ENCODE results near the gene ELF1.
"Not testable (repeated sequence)": the region's sequence is repeated elsewhere in the genome, so short reads cannot be mapped to it uniquely, and the experiment has no call there.

Gene ELF1

GRCh38 chr13:40929883-40930282 is 89.2 kb downstream of the ELF1 start:
- H3K4me1 ChIP-seq (ENCODE audit: control insufficient read depth in 2 of 2, insufficient read depth in 1 of 2, low read depth in 1 of 2, low read length in 2 of 2); H2BK12ac ChIP-seq (ENCODE audit: low read length); H2AK5ac ChIP-seq (ENCODE audit: low read depth, low read length); H3K14ac ChIP-seq (ENCODE audit: low read length); H3K4ac ChIP-seq (ENCODE audit: low read length); H3K79me1 ChIP-seq (ENCODE audit: low read depth, low read length); H2BK5ac ChIP-seq (ENCODE audit: low read length); H2BK120ac ChIP-seq (ENCODE audit: low read depth, low read length); H3K27ac ChIP-seq (replicated peaks; ENCODE audit: low read length); H3K23ac ChIP-seq (ENCODE audit: low read depth, low read length, poor library complexity); H3K9me3 ChIP-seq (replicated peaks in 1 of 2; ENCODE audit: control insufficient read depth in 2 of 2, insufficient read depth in 1 of 2, low read depth in 1 of 2, low read length in 2 of 2); H3K9ac ChIP-seq (ENCODE audit: low read depth, low read length, poor library complexity); H4K91ac ChIP-seq (ENCODE audit: low read depth, low read length, poor library complexity); DNase-seq (ENCODE audit: low spot score); H3K36me3 ChIP-seq (replicated peaks in 1 of 2; ENCODE audit: control insufficient read depth in 2 of 2, insufficient read depth in 2 of 2, low read length in 2 of 2); H2BK15ac ChIP-seq (ENCODE audit: low read length); H3K4me3 ChIP-seq (ENCODE audit: low read length in 2 of 2); H3K18ac ChIP-seq (ENCODE audit: low read length); H3K4me2 ChIP-seq (ENCODE audit: insufficient read depth, low read length, poor library complexity, severe bottlenecking); H3K27me3 ChIP-seq (ENCODE audit: control insufficient read depth in 3 of 3, insufficient read depth in 3 of 3, low read depth in 1 of 3, low read length in 3 of 3); H4K8ac ChIP-seq (ENCODE audit: low read depth, low read length); H2AFZ ChIP-seq (ENCODE audit: low read length): not testable (repeated sequence)
- WGBS, 2 donors (ENCODE audit: extremely low coverage in 2 of 2, insufficient read length in 2 of 2, insufficient replicate concordance in 1 of 2) = no CpG with 5 or more reads among the region's 3 CpGs

- Histone ChIP-seq H2BK5ac (ENCODE audit: low read length) (no peak overlapping the region), H2BK15ac (ENCODE audit: low read length) (no peak overlapping the region), H3K4ac (ENCODE audit: low read length) (no peak overlapping the region), H3K27me3 (ENCODE audit: control insufficient read depth in 3 of 3, insufficient read depth in 3 of 3, low read depth in 1 of 3, low read length in 3 of 3) (no peaks in the 10 kb centered on the region), H3K27ac (replicated peaks; ENCODE audit: low read length) (no peak overlapping the region), H2BK12ac (ENCODE audit: low read length) (no peak overlapping the region), H3K36me3 (replicated peaks in 1 of 2; ENCODE audit: control insufficient read depth in 2 of 2, insufficient read depth in 2 of 2, low read length in 2 of 2) (peaks cover 0 to 6% of the 10 kb centered on the region in 2 donors), H3K79me1 (ENCODE audit: low read depth, low read length) (no peaks in the 10 kb centered on the region), H3K4me3 (ENCODE audit: low read length in 2 of 2) (no peak overlapping the region), H2AK5ac (ENCODE audit: low read depth, low read length) (no peak overlapping the region), H2AFZ (ENCODE audit: low read length) (no peak overlapping the region), H3K9ac (ENCODE audit: low read depth, low read length, poor library complexity) (no peak overlapping the region), H4K91ac (ENCODE audit: low read depth, low read length, poor library complexity) (no peak overlapping the region), H3K14ac (ENCODE audit: low read length) (no peak overlapping the region), H3K9me3 (replicated peaks in 1 of 2; ENCODE audit: control insufficient read depth in 2 of 2, insufficient read depth in 1 of 2, low read depth in 1 of 2, low read length in 2 of 2) (no peaks in the 10 kb centered on the region), H3K4me1 (ENCODE audit: control insufficient read depth in 2 of 2, insufficient read depth in 1 of 2, low read depth in 1 of 2, low read length in 2 of 2) (peaks cover 0 to 1% of the 10 kb centered on the region in 2 donors), H3K4me2 (ENCODE audit: insufficient read depth, low read length, poor library complexity, severe bottlenecking) (no peak overlapping the region), H3K23ac (ENCODE audit: low read depth, low read length, poor library complexity) (no peak overlapping the region), H2BK120ac (ENCODE audit: low read depth, low read length) (no peak overlapping the region), H3K18ac (ENCODE audit: low read length) (no peak overlapping the region), H4K8ac (ENCODE audit: low read depth, low read length) (no peak overlapping the region)
- DNase-seq (ENCODE audit: low spot score) = no peak
- no CpG with 5 or more reads among the region's 3 CpGs for WGBS, 2 donors (ENCODE audit: extremely low coverage in 2 of 2, insufficient read length in 2 of 2, insufficient replicate concordance in 1 of 2)
These were observed 90.1 kb downstream of the ELF1 start for GRCh38 chr13:40928980-40929379.

- no peak overlapping the region for H4K91ac ChIP-seq (ENCODE audit: low read depth, low read length, poor library complexity)
- no peak overlapping the region for H3K23ac ChIP-seq (ENCODE audit: low read depth, low read length, poor library complexity)
- H2BK15ac ChIP-seq (ENCODE audit: low read length) = no peak overlapping the region
- H3K27me3 ChIP-seq (ENCODE audit: control insufficient read depth in 3 of 3, insufficient read depth in 3 of 3, low read depth in 1 of 3, low read length in 3 of 3) = no peaks in the 10 kb centered on the region
- no peak overlapping the region for H3K14ac ChIP-seq (ENCODE audit: low read length)
- no peak overlapping the region for H2BK120ac ChIP-seq (ENCODE audit: low read depth, low read length)
- H3K4me2 ChIP-seq (ENCODE audit: insufficient read depth, low read length, poor library complexity, severe bottlenecking) = no peak overlapping the region
- H2AK5ac ChIP-seq (ENCODE audit: low read depth, low read length) = no peak overlapping the region
- H3K4ac ChIP-seq (ENCODE audit: low read length) = no peak overlapping the region
- no peak overlapping the region for H3K27ac ChIP-seq (replicated peaks; ENCODE audit: low read length)
- peaks cover 0 to 2% of the 10 kb centered on the region in 2 donors for H3K36me3 ChIP-seq (replicated peaks in 1 of 2; ENCODE audit: control insufficient read depth in 2 of 2, insufficient read depth in 2 of 2, low read length in 2 of 2)
- H3K9ac ChIP-seq (ENCODE audit: low read depth, low read length, poor library complexity) = no peak overlapping the region
- no peak overlapping the region for H3K4me3 ChIP-seq (ENCODE audit: low read length in 2 of 2)
- H2BK5ac ChIP-seq (ENCODE audit: low read length) = no peak overlapping the region
- no peaks in the 10 kb centered on the region for H3K4me1 ChIP-seq (ENCODE audit: control insufficient read depth in 2 of 2, insufficient read depth in 1 of 2, low read depth in 1 of 2, low read length in 2 of 2)
- no peaks in the 10 kb centered on the region for H3K9me3 ChIP-seq (replicated peaks in 1 of 2; ENCODE audit: control insufficient read depth in 2 of 2, insufficient read depth in 1 of 2, low read depth in 1 of 2, low read length in 2 of 2)
- WGBS, 2 donors (ENCODE audit: extremely low coverage in 2 of 2, insufficient read length in 2 of 2, insufficient replicate concordance in 1 of 2) = no CpG with 5 or more reads among the region's 9 CpGs
- H3K18ac ChIP-seq (ENCODE audit: low read length) = no peak overlapping the region
- H3K79me1 ChIP-seq (ENCODE audit: low read depth, low read length) = no peaks in the 10 kb centered on the region
- no peak overlapping the region for H2AFZ ChIP-seq (ENCODE audit: low read length)
- no peak for DNase-seq (ENCODE audit: low spot score)
- H4K8ac ChIP-seq (ENCODE audit: low read depth, low read length) = no peak overlapping the region
- no peak overlapping the region for H2BK12ac ChIP-seq (ENCODE audit: low read length)
These were observed 91.2 kb downstream of the ELF1 start for GRCh38 chr13:40927929-40928328.

- Histone ChIP-seq H2AFZ (ENCODE audit: low read length) (no peak overlapping the region), H3K36me3 (replicated peaks in 1 of 2; ENCODE audit: control insufficient read depth in 2 of 2, insufficient read depth in 2 of 2, low read length in 2 of 2) (no peaks in the 10 kb centered on the region), H3K27me3 (ENCODE audit: control insufficient read depth in 3 of 3, insufficient read depth in 3 of 3, low read depth in 1 of 3, low read length in 3 of 3) (no peaks in the 10 kb centered on the region), H2BK120ac (ENCODE audit: low read depth, low read length) (no peak overlapping the region), H2BK5ac (ENCODE audit: low read length) (no peak overlapping the region), H4K91ac (ENCODE audit: low read depth, low read length, poor library complexity) (no peak overlapping the region), H3K4ac (ENCODE audit: low read length) (no peak overlapping the region), H3K18ac (ENCODE audit: low read length) (no peak overlapping the region), H3K79me1 (ENCODE audit: low read depth, low read length) (no peaks in the 10 kb centered on the region), H3K9ac (ENCODE audit: low read depth, low read length, poor library complexity) (no peak overlapping the region), H3K23ac (ENCODE audit: low read depth, low read length, poor library complexity) (no peak overlapping the region), H2BK15ac (ENCODE audit: low read length) (no peak overlapping the region), H3K4me1 (ENCODE audit: control insufficient read depth in 2 of 2, insufficient read depth in 1 of 2, low read depth in 1 of 2, low read length in 2 of 2) (no peaks in the 10 kb centered on the region), H3K4me3 (ENCODE audit: low read length in 2 of 2) (no peak overlapping the region), H2AK5ac (ENCODE audit: low read depth, low read length) (no peak overlapping the region), H3K14ac (ENCODE audit: low read length) (no peak overlapping the region), H4K8ac (ENCODE audit: low read depth, low read length) (no peak overlapping the region), H3K4me2 (ENCODE audit: insufficient read depth, low read length, poor library complexity, severe bottlenecking) (no peak overlapping the region), H2BK12ac (ENCODE audit: low read length) (no peak overlapping the region), H3K27ac (replicated peaks; ENCODE audit: low read length) (no peak overlapping the region), H3K9me3 (replicated peaks in 1 of 2; ENCODE audit: control insufficient read depth in 2 of 2, insufficient read depth in 1 of 2, low read depth in 1 of 2, low read length in 2 of 2) (no peaks in the 10 kb centered on the region)
- no peak for DNase-seq (ENCODE audit: low spot score)
These were observed 95.2 kb downstream of the ELF1 start for GRCh38 chr13:40923867-40924266.

Data from neuronal stem cell (in vitro differentiated cells).